SK-N-SH (cell line): ENCODE data around the gene OBSCN. TPM values are rescaled to one million over a fixed set of nuclear protein-coding genes. Genes with fewer than 3 reads are reported as not detected.

Source experiments
- CTCF ChIA-PET: fragments of 300-600, 350-600 bp; formaldehyde crosslinking; extraction: SDS; loops from one replicate; lab custom pipeline; 2021; lab: Yijun Ruan, JAX
- POLR2A ChIA-PET: fragments of 350-600 bp; sonication (Branson Sonifier 250); formaldehyde crosslinking; extraction: SDS; loops from one replicate; lab custom pipeline; 2020; ENCODE audit warnings: antibody characterized with exemption, inconsistent platforms; lab: Yijun Ruan, JAX
- DNase-seq: peaks from one replicate; pipeline ENCODE4 v3.0.0; 2012
- H2AFZ ChIP-seq: fragments of 200-600 bp; sonication (generic); 2 replicates; pipeline ENCODE4 v1.8.1; 2016; ENCODE audit warnings: antibody characterized with exemption, mild to moderate bottlenecking, low read depth
- H3F3A ChIP-seq: fragments of 200-600 bp; sonication (generic); replicated peaks from 2 replicates; pipeline ENCODE3; 2016; ENCODE audit warnings: antibody characterized with exemption, mild to moderate bottlenecking; ENCODE audit not compliant: insufficient read depth
- H3K27ac ChIP-seq, 2 experiments: fragments of 200-500 bp in 1 of 2; fragments of 200-600 bp in 1 of 2; sonication (Bioruptor generic) in 1 of 2; sonication (generic), shearing (Covaris generic) in 1 of 2; 2 replicates each; pipeline versions ENCODE4 v1.5.1 to v1.6.1; 2014 to 2016; ENCODE audit warnings: low read depth in 2 of 2, inconsistent platforms in 1 of 2, low read length in 1 of 2, mild to moderate bottlenecking in 1 of 2, mixed read lengths in 1 of 2
- H3K27me3 ChIP-seq: fragments of 200-600 bp; sonication (generic), shearing (Covaris generic); 2 replicates; pipeline ENCODE4 v1.6.1; 2016; ENCODE audit warnings: mixed run types; ENCODE audit not compliant: insufficient read depth
- H3K36me3 ChIP-seq, 2 experiments: fragments of 200-500 bp in 1 of 2; fragments of 200-600 bp in 1 of 2; sonication (Bioruptor generic) in 1 of 2; sonication (generic) in 1 of 2; replicated peaks in 1 of 2; 2 replicates each; pipeline versions ENCODE3 to v1.5.1; 2014 to 2016; ENCODE audit warnings: low read length in 1 of 2, mild to moderate bottlenecking in 1 of 2; ENCODE audit not compliant: insufficient read depth in 2 of 2, control insufficient read depth in 1 of 2
- H3K4me1 ChIP-seq, 2 experiments: fragments of 200-500 bp in 1 of 2; fragments of 200-600 bp in 1 of 2; sonication (Bioruptor generic) in 1 of 2; sonication (generic), shearing (Covaris generic) in 1 of 2; 2 replicates each; pipeline versions ENCODE4 v1.5.1 to v1.6.1; 2014 to 2016; ENCODE audit warnings: low read depth in 1 of 2, low read length in 1 of 2, mixed run types in 1 of 2; ENCODE audit not compliant: insufficient read depth in 2 of 2, control insufficient read depth in 1 of 2
- H3K4me2 ChIP-seq: fragments of 200-600 bp; sonication (generic), shearing (Covaris generic); 2 replicates; pipeline ENCODE4 v1.6.1; 2017; ENCODE audit warnings: mixed run types
- H3K4me3 ChIP-seq, 2 experiments: fragments of 200-500 bp in 1 of 2; fragments of 200-600 bp in 1 of 2; sonication (Bioruptor generic) in 1 of 2; sonication (generic), shearing (Covaris generic) in 1 of 2; 2 replicates each; pipeline versions ENCODE4 v1.5.1 to v1.8.1; 2014 to 2016; ENCODE audit warnings: low read depth in 2 of 2, inconsistent platforms in 1 of 2, low read length in 1 of 2, mild to moderate bottlenecking in 1 of 2, mixed read lengths in 1 of 2, moderate library complexity in 1 of 2
- H3K79me2 ChIP-seq: fragments of 200-600 bp; sonication (generic); 2 replicates; pipeline ENCODE4 v1.8.1; 2017; ENCODE audit warnings: mild to moderate bottlenecking; ENCODE audit not compliant: insufficient read depth
- H3K9ac ChIP-seq: fragments of 200-600 bp; sonication (generic); 2 replicates; pipeline ENCODE4 v1.6.1; 2017; ENCODE audit warnings: mixed run types
- H3K9me2 ChIP-seq: fragments of 200-600 bp; sonication (generic); 2 replicates; pipeline ENCODE4 v1.6.1; 2017; ENCODE audit warnings: mixed run types
- H3K9me3 ChIP-seq: fragments of 200-600 bp; sonication (generic); 2 replicates; pipeline ENCODE4 v1.6.1; 2017; ENCODE audit warnings: mixed run types, mild to moderate bottlenecking, moderate library complexity
- H4K20me1 ChIP-seq: fragments of 200-600 bp; sonication (generic); 2 replicates; pipeline ENCODE4 v1.6.1; 2017; ENCODE audit warnings: mild to moderate bottlenecking, mixed run types; ENCODE audit not compliant: insufficient read depth
- ELF1 ChIP-seq: IDR thresholded peaks from 2 replicates; pipeline ENCODE4 v1.4.0; 2012
- EZH2phosphoT487 ChIP-seq: fragments of 200-600 bp; sonication (generic); IDR thresholded peaks from 2 replicates; pipeline ENCODE4 v1.6.1; 2017; ENCODE audit warnings: low read depth, mixed run types, mild to moderate bottlenecking, antibody characterized with exemption, moderate library complexity, borderline replicate concordance
- FOSL2 ChIP-seq: IDR thresholded peaks from 2 replicates; pipeline ENCODE4 v1.4.0; 2012; ENCODE audit warnings: low read depth, mild to moderate bottlenecking, moderate library complexity, borderline replicate concordance
- POLR2AphosphoS5 ChIP-seq: IDR thresholded peaks from 2 replicates; pipeline ENCODE4 v1.6.1; 2012; ENCODE audit warnings: low read depth, low read length
- RCOR1 ChIP-seq: fragments of 150-350 bp; IDR thresholded peaks from 2 replicates; pipeline ENCODE4 v1.6.1; 2017; ENCODE audit warnings: antibody characterized with exemption, low read length
- REST ChIP-seq: IDR thresholded peaks from 2 replicates; pipeline ENCODE4 v1.6.1; 2012; ENCODE audit warnings: mild to moderate bottlenecking, low read depth, low read length, moderate library complexity
- RFX5 ChIP-seq: IDR thresholded peaks from 2 replicates; pipeline ENCODE4 v1.6.1; 2012; ENCODE audit warnings: mild to moderate bottlenecking, improper control_type of control experiment, low read length
- SIN3A ChIP-seq: IDR thresholded peaks from 2 replicates; pipeline ENCODE4 v1.6.1; 2012; ENCODE audit warnings: low read depth, mild to moderate bottlenecking, low read length, moderate library complexity, borderline replicate concordance
- TAF1 ChIP-seq: IDR thresholded peaks from 2 replicates; pipeline ENCODE4 v1.6.1; 2012; ENCODE audit warnings: low read depth, mild to moderate bottlenecking, low read length, moderate library complexity, borderline replicate concordance
- TEAD4 ChIP-seq: IDR thresholded peaks from 2 replicates; pipeline ENCODE4 v1.4.0; 2012; ENCODE audit warnings: mild to moderate bottlenecking, borderline replicate concordance; ENCODE audit not compliant: insufficient read depth
- YY1 ChIP-seq: IDR thresholded peaks from 2 replicates; pipeline ENCODE4 v1.4.0; 2012; ENCODE audit warnings: low read depth, mild to moderate bottlenecking
- WGBS: methylation state at CpG from one replicate; pipeline ENCODE4 v1.1.6; 2017; ENCODE audit warnings: low lambda C conversion rate; 5-methylcytosine and 5-hydroxymethylcytosine counted together
- polyA plus RNA-seq, 3 experiments: library from polyadenylated mRNA; depleted of rRNA; stranded (reverse); fragments of >200 nt; gene quantifications; 2 replicates each; pipeline ENCODE4 v1.2.3, GENCODE V29; 2012
- TF ChIP-seq, protein P1 (sequence below): fragments of 150-350 bp; IDR thresholded peaks from 2 replicates; pipeline ENCODE4 v1.6.1; 2016; ENCODE audit warnings: mild to moderate bottlenecking, low read depth, low read length

Gene OBSCN
- polyA plus RNA-seq, 1 of the 3 experiments (the other 2 are of a cell fraction), result 4.0 TPM

DNA sequence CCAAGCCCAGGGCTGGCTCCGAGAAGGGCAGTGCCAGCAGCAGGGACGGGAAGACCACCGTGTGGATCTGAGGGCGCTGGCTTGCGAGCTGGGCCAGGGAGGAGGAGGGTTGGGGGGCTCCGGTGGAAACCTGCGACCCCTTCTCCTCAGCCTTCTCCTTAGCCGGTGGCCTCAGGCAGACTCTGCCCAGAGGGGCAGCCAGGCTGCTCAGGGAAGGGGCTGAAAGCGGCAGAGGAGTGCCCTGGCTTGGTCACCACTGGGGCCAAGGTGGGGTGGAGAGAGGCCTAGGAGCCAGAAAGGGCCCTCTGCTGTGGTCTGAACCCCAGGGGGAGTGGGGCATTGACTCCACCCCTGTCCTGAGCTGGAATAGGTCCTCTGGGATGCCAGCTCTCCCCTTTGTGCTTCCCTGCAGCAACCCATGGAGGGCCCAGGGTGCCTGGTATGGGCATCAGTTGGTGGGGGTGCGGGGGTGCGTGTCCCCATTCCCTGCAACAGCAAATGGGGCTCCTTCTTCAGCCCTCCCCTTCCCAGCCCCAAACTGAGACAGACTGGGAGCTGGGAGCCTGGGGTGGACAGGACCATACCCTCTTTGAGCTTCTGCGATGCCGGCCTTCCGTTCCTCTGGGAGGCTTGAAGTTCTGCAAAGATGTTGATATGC, 48.7 kb upstream of the OBSCN start (continued):
- TF ChIP-seq YY1, result no peak
- TF ChIP-seq, protein P1, sequence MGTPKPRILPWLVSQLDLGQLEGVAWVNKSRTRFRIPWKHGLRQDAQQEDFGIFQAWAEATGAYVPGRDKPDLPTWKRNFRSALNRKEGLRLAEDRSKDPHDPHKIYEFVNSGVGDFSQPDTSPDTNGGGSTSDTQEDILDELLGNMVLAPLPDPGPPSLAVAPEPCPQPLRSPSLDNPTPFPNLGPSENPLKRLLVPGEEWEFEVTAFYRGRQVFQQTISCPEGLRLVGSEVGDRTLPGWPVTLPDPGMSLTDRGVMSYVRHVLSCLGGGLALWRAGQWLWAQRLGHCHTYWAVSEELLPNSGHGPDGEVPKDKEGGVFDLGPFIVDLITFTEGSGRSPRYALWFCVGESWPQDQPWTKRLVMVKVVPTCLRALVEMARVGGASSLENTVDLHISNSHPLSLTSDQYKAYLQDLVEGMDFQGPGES, result no peak

DNA sequence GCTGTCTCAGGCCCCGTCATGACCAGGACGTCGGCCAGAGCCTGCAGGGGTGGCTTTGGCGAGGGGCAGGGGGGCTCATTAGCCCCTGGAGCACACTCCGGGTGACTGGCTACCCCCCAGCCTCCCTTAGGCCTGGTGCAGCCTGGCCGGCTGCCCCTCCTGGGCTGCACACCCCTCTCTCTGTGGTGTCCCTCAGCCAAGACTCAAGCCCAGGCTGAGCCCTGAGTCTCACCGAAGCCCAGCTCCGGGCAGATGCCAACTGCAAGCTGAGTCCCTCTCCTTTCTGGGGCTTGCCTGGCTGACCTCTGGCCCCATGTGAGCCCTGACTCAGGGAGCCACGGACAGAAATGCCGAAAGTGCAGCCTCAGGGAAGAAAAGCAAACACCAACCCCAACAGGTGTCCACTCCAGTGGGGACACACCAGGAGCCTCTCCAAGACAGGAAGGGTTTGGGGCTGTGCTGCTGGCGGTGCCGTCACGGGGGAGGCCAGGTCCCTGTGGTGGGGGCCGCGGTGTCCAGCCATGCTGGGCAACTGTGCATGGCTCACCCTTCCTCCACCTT, 47.6 kb upstream of the OBSCN start:
- Histone ChIP-seq H3K27ac (no peak overlapping the region), H4K20me1 (no peaks in the 10 kb centered on the region), H3F3A (no peaks in the 10 kb centered on the region)
- POLR2A ChIA-PET, result no interaction called here
- WGBS, result 38% methylated on average over 3 of the region's 15 CpGs
- no peak for TF ChIP-seq TEAD4
- no peak for TF ChIP-seq REST
- TF ChIP-seq RCOR1, result no peak
- no peak for TF ChIP-seq SIN3A
- TF ChIP-seq, protein P1, result no peak
- TF ChIP-seq EZH2phosphoT487, result no peak
- TF ChIP-seq RFX5, result no peak
- TF ChIP-seq POLR2AphosphoS5, result no peak
- no peak for TF ChIP-seq FOSL2
- TF ChIP-seq ELF1, result no peak
- TF ChIP-seq TAF1, result no peak
- TF ChIP-seq, all 33 proteins: peak for 0
- CTCF ChIA-PET, result interaction anchor here (1.6 kb wide), 1 partner anchor 161 kb away, joined by 4 read pairs; no protein-coding TSS in a partner anchor
- Histone ChIP-seq H3K27me3 (no peaks in the 10 kb centered on the region), H3K4me3 (no peak overlapping the region), H3K9ac (no peak overlapping the region), H3K79me2 (no peaks in the 10 kb centered on the region), H3K36me3 (no peaks in the 10 kb centered on the region), H3K4me2 (no peak overlapping the region), H3K4me1 (peaks cover 7 to 19% of the 10 kb centered on the region in 2 experiments; a peak in 2 of 4 replicates), H3K9me2 (no peaks in the 10 kb centered on the region), H2AFZ (no peak overlapping the region), H3K9me3 (no peaks in the 10 kb centered on the region)
- no peak for DNase-seq
